DND-41 (cell line): ENCODE measurements around the gene NEK7.

Experiments used
- EZH2 ChIP-seq: IDR thresholded peaks from 3 replicates; pipeline ENCODE4 v1.6.1; 2012; ENCODE audit warnings: borderline replicate concordance, low read depth, mild to moderate bottlenecking, moderate library complexity, low read length, inconsistent platforms; ENCODE audit not compliant: severe bottlenecking
- TF ChIP-seq, protein P1 (sequence below): IDR thresholded peaks from 2 replicates; pipeline ENCODE4 v1.5.1; 2012; ENCODE audit warnings: borderline replicate concordance, low read length, moderate library complexity, mild to moderate bottlenecking; ENCODE audit not compliant: poor library complexity, severe bottlenecking; ENCODE audit errors: extremely low read depth

DNA sequence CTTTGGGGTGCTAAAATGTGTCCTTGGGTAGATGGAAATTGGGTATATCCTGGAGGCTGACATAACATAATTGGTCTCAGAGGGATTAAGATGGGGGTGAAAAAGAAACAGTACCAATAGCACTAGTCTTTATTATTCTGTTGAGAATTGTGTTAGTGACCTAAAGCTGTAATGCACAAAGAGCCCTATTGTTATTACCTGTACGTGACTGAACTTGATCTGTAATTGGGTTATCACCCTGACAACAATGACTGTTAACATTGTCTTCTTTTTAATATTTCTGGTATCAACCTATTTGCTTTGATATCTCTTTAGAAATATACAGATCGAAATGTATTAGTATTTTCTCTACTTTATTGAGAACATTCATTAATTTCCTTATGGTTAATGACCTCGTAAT, 147.6 kb downstream of the NEK7 start:
- TF ChIP-seq, protein P1, sequence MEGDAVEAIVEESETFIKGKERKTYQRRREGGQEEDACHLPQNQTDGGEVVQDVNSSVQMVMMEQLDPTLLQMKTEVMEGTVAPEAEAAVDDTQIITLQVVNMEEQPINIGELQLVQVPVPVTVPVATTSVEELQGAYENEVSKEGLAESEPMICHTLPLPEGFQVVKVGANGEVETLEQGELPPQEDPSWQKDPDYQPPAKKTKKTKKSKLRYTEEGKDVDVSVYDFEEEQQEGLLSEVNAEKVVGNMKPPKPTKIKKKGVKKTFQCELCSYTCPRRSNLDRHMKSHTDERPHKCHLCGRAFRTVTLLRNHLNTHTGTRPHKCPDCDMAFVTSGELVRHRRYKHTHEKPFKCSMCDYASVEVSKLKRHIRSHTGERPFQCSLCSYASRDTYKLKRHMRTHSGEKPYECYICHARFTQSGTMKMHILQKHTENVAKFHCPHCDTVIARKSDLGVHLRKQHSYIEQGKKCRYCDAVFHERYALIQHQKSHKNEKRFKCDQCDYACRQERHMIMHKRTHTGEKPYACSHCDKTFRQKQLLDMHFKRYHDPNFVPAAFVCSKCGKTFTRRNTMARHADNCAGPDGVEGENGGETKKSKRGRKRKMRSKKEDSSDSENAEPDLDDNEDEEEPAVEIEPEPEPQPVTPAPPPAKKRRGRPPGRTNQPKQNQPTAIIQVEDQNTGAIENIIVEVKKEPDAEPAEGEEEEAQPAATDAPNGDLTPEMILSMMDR, result no peak
- no peak for TF ChIP-seq EZH2
